Lung (tissue), 12 donors: ENCODE results near the gene EIF3D. TPM values are rescaled to one million over a fixed set of nuclear protein-coding genes. Genes with fewer than 3 reads are reported as not detected.

Experiments used
- ATAC-seq: fragments of 200-7000 bp; cut with Tn5 transposase; one replicate; pipeline ENCODE4 v1.9.1; 2020; ENCODE audit warnings: moderate number of reproducible peaks; ENCODE audit not compliant: insufficient read depth, low FRiP score
- DNase-seq, 3 donors: peaks; one replicate each; pipeline ENCODE4 v3.0.0-alpha.2; 2013 to 2017
- H3K27ac ChIP-seq, 2 donors: one replicate each; pipeline ENCODE4 v1.5.1; 2013; ENCODE audit warnings: mild to moderate bottlenecking in 2 of 2, moderate library complexity in 2 of 2, control low read depth in 1 of 2, inconsistent platforms in 1 of 2, low read depth in 1 of 2, low read length in 1 of 2
- H3K27me3 ChIP-seq, 3 donors: one replicate each; pipeline ENCODE4 v1.5.1; 2013; ENCODE audit warnings: low read length in 2 of 3; ENCODE audit not compliant: control insufficient read depth in 3 of 3, insufficient read depth in 3 of 3
- H3K36me3 ChIP-seq, 4 donors: one replicate each; pipeline ENCODE4 v1.5.1; 2013; ENCODE audit warnings: low read length in 4 of 4, mild to moderate bottlenecking in 1 of 4, moderate library complexity in 1 of 4; ENCODE audit not compliant: control insufficient read depth in 4 of 4, insufficient read depth in 4 of 4
- H3K4me1 ChIP-seq, 5 donors: one replicate each; pipeline ENCODE4 v1.5.1; 2013; ENCODE audit warnings: low read length in 5 of 5, mild to moderate bottlenecking in 2 of 5, moderate library complexity in 1 of 5; ENCODE audit not compliant: control insufficient read depth in 5 of 5, insufficient read depth in 5 of 5
- H3K4me3 ChIP-seq: one replicate; pipeline ENCODE4 v1.5.1; 2013; ENCODE audit warnings: mild to moderate bottlenecking, control low read depth, moderate library complexity
- H3K9ac ChIP-seq, 2 donors: one replicate each; pipeline ENCODE4 v1.5.1; 2013; ENCODE audit warnings: low read length in 2 of 2, control low read depth in 1 of 2; ENCODE audit not compliant: insufficient read depth in 1 of 2
- H3K9me3 ChIP-seq, 4 donors: one replicate each; pipeline ENCODE4 v1.5.1; 2013; ENCODE audit warnings: low read length in 3 of 4, mild to moderate bottlenecking in 1 of 4, moderate library complexity in 1 of 4; ENCODE audit not compliant: control insufficient read depth in 4 of 4, insufficient read depth in 3 of 4
- WGBS, 2 donors: extraction: QIAGEN DNeasy Blood & Tissue Kit; methylation state at CpG; one replicate each; pipeline ENCODE4 v1.1.7; 2013; 5-methylcytosine and 5-hydroxymethylcytosine counted together
- polyA plus RNA-seq, 2 donors: library from polyadenylated mRNA; stranded (reverse); fragments of 200-250 nt; gene quantifications; one replicate each; pipeline ENCODE4 v1.2.1, GENCODE V29; 2013
- total RNA-seq, 2 donors: library from RNA; depleted of rRNA in 1 of 2; stranded (reverse); fragments of >200 nt in 1 of 2; gene quantifications; one replicate each; pipeline ENCODE4 v1.2.1, GENCODE V29; 2014 to 2021
- TF ChIP-seq, protein P1 (sequence below): IDR thresholded peaks from 2 replicates; pipeline ENCODE4 v1.5.1; 2012; ENCODE audit warnings: mild to moderate bottlenecking; ENCODE audit errors: control extremely low read depth, extremely low read depth
- donor health status: control.
- donor health status: control.
- donor health status: Bipolar disorder and iron deficiency.
- donor health status: healthy.
- donor health status: DM: yes; HTN: yes; CAD: no.

Gene EIF3D
- total and polyA plus RNA-seq, 4 donors: 123 to 221 (median 174) TPM

DNA sequence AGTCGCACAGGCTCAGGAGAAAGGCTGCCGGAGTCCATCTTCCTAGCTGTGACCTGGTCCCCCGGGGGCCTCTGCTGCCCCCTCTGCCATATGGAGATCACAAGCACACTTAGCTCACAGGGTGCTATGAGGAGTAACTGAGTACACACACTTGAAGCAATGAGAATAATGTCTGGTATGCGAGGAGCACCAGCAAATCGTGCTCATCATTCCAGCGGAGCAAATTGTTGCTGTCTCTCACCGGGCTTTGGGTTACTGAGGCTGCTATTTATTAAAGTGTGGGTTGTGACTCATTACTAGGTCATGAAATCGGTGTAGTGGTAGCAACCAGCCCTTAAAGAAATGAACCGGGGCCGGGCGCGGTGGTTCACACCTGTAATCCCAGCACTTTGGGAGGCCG lies 48.1 kb upstream of the EIF3D start:
- no peaks in the 10 kb centered on the region for H3K9me3 ChIP-seq
- H3K27me3 ChIP-seq: peaks cover 0 to 3% (median 0%) of the 10 kb centered on the region in 3 donors
- no peaks in the 10 kb centered on the region for H3K4me1 ChIP-seq
- TF ChIP-seq, protein P1, sequence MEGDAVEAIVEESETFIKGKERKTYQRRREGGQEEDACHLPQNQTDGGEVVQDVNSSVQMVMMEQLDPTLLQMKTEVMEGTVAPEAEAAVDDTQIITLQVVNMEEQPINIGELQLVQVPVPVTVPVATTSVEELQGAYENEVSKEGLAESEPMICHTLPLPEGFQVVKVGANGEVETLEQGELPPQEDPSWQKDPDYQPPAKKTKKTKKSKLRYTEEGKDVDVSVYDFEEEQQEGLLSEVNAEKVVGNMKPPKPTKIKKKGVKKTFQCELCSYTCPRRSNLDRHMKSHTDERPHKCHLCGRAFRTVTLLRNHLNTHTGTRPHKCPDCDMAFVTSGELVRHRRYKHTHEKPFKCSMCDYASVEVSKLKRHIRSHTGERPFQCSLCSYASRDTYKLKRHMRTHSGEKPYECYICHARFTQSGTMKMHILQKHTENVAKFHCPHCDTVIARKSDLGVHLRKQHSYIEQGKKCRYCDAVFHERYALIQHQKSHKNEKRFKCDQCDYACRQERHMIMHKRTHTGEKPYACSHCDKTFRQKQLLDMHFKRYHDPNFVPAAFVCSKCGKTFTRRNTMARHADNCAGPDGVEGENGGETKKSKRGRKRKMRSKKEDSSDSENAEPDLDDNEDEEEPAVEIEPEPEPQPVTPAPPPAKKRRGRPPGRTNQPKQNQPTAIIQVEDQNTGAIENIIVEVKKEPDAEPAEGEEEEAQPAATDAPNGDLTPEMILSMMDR: no peak
- 74 to 87% methylated on average over 13 of the region's 13 CpGs for WGBS, 2 donors
- ATAC-seq (no peak), DNase-seq (no peak)
- H3K9ac ChIP-seq: no peak overlapping the region
- no peaks in the 10 kb centered on the region for H3K36me3 ChIP-seq
- H3K27ac ChIP-seq: no peak overlapping the region
- no peak overlapping the region for H3K4me3 ChIP-seq

DNA sequence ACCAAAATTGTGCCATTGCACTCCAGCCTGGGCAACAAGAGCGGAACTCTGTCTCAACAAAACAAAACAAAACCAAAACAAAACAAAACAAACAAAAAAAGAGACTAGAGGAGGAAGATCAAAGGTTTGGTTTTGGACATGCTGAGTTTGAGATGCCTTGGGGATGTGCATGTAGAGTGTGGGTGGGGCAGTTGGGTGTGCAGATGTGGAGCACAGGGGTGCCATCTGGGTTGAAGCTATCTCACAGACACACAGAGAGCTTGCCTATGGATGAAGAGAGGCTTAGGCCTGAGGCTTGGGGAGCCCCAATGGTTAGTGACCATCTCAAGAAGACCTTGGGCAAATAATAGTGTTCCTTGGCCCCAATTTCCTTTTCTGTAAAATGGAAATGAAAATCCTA lies 45.8 kb upstream of the EIF3D start:
- no peaks in the 10 kb centered on the region for H3K4me1 ChIP-seq
- H3K36me3 ChIP-seq: no peaks in the 10 kb centered on the region
- no peak for DNase-seq
- no peaks in the 10 kb centered on the region for H3K9me3 ChIP-seq
- H3K9ac ChIP-seq: no peak overlapping the region
- TF ChIP-seq, protein P1: no peak
- 81 to 91% methylated on average over 1 of the region's 1 CpG for WGBS, 2 donors
- ATAC-seq: no peak
- H3K27ac ChIP-seq: no peak overlapping the region
- H3K27me3 ChIP-seq: no peaks in the 10 kb centered on the region
- no peak overlapping the region for H3K4me3 ChIP-seq

DNA sequence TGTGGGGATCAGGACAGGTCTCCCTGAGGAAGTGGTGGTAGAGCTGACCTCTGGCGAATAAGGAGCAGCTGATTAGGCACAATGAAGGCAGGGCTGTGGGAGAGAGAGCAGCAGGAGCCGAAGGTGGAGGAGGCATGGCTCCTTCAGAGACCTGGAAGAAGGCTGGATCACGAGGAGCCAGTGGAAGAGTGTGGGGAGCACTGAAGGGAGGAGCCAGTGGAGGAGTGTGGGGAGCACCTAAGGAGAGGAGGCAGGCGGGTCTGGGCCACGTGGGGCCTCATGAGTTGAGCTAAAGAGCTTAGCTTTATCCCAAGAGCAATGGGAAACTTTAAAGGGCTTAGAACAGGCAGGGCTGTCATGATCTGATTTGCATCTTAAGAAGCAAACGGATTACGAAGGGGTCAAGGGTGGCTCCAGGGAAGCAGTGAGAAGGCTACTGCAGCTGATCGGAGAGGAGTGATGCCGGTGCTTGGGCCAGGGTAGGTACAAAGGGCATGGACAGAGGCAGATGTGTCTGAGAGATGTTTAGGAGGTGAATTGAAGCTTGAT lies 44.9 kb upstream of the EIF3D start:
- DNase-seq (no peak), ATAC-seq (no peak)
- Histone ChIP-seq H3K27me3 (no peaks in the 10 kb centered on the region), H3K4me3 (no peak overlapping the region), H3K4me1 (no peaks in the 10 kb centered on the region), H3K9me3 (no peaks in the 10 kb centered on the region), H3K9ac (no peak overlapping the region), H3K36me3 (no peaks in the 10 kb centered on the region), H3K27ac (no peak overlapping the region)
- TF ChIP-seq, protein P1: no peak
- WGBS, 2 donors: 46 to 62% methylated on average over 9 of the region's 9 CpGs

DNA sequence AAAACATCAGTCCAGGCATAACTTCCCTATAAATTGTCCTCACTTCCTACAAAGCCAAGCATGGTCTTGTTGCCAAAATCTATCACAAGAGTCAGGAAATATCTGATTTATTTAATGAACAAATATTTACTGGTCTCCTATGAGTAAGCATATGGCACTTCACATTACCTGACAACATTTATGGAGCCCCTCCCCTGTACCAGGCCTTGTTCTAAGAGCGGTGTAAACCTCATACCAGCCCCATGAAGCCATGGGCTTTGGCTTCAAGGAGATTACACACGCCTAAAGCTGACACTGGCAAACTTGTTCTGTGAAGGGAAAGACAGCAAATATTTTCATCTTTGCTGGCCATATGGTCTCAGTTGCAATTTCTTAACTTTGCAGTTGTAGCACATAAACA lies 43.0 kb upstream of the EIF3D start:
- no peak overlapping the region for H3K4me3 ChIP-seq
- H3K27me3 ChIP-seq: no peaks in the 10 kb centered on the region
- no peaks in the 10 kb centered on the region for H3K9me3 ChIP-seq
- H3K36me3 ChIP-seq: no peaks in the 10 kb centered on the region
- DNase-seq: no peak
- no peak overlapping the region for H3K27ac ChIP-seq
- 70 to 89% methylated on average over 2 of the region's 2 CpGs for WGBS, 2 donors
- H3K4me1 ChIP-seq: no peaks in the 10 kb centered on the region
- no peak for ATAC-seq
- TF ChIP-seq, protein P1: no peak
- no peak overlapping the region for H3K9ac ChIP-seq
